ENCODE measurements around the gene POU3F1.

GRCh38 chr1:38052750-38053415 is 6.3 kb upstream of the POU3F1 start:
- TF ChIP-seq CTCF (IDR thresholded peaks at IDR 0.05; ENCODE audit: low read length) (no peak), EZH2 (IDR thresholded peaks at IDR 0.05; ENCODE audit: borderline replicate concordance, low read length) (no peak)
